ENCODE results near the gene SPAG5.

Gene SPAG5

DNA sequence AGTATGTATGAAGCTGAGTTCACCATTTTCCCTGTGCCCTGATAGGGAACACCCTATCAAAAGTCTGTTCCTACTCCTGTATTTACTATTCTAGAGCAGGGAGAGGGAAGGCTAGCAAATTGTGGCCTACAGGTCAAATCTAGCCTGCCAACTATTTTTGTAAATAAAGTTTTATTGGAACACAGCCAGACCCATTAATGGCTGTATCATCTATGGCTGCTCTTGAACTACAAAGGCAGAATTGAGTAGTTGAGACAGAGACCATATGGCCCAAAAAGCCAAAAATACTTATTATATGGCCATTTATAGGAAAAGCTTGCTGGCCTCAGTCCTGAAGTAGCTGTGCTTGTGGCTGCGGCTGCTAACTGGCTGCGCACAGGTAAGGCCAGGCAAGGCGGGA lies 17.9 kb downstream of the SPAG5 start:
- TF ChIP-seq GATA2 (IDR thresholded peaks at IDR 0.05; ENCODE audit: low read depth, low read length) (no peak), GATA3 (IDR thresholded peaks at IDR 0.05; ENCODE audit: low read depth, low read length) (no peak)

GRCh38 chr17:28579526-28579925 lies 19.3 kb downstream of the SPAG5 start:
- TF ChIP-seq GATA3 (IDR thresholded peaks at IDR 0.05; ENCODE audit: low read depth, low read length) (no peak), GATA2 (IDR thresholded peaks at IDR 0.05; ENCODE audit: low read depth, low read length) (no peak)

- TF ChIP-seq GATA2 (IDR thresholded peaks at IDR 0.05; ENCODE audit: low read depth, low read length) (no peak), GATA3 (IDR thresholded peaks at IDR 0.05; ENCODE audit: low read depth, low read length) (no peak)
Observed at GRCh38 chr17:28578246-28579195, 20.3 kb downstream of the SPAG5 start.

DNA sequence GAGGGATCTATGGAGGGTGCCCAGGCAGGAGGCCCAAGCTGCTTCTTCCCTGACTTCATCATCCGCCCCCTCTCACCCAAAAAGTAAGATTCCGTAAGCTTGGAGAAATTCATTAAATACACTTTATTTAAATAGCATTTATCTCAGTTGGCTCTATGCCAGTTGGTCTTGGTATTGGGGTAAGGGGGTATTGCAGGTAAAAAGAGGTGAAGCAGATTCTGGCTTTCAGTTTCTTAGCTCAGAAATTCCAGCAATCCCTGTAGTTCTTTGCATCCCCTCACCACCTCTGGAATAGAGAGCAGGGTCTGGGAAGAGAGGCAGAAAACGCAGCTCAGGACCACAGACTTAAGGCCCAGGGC lies 21.4 kb downstream of the SPAG5 start:
- no peak for TF ChIP-seq GATA3 (IDR thresholded peaks at IDR 0.05; ENCODE audit: low read depth, low read length)
- TF ChIP-seq GATA2 (IDR thresholded peaks at IDR 0.05; ENCODE audit: low read depth, low read length), result no peak

DNA sequence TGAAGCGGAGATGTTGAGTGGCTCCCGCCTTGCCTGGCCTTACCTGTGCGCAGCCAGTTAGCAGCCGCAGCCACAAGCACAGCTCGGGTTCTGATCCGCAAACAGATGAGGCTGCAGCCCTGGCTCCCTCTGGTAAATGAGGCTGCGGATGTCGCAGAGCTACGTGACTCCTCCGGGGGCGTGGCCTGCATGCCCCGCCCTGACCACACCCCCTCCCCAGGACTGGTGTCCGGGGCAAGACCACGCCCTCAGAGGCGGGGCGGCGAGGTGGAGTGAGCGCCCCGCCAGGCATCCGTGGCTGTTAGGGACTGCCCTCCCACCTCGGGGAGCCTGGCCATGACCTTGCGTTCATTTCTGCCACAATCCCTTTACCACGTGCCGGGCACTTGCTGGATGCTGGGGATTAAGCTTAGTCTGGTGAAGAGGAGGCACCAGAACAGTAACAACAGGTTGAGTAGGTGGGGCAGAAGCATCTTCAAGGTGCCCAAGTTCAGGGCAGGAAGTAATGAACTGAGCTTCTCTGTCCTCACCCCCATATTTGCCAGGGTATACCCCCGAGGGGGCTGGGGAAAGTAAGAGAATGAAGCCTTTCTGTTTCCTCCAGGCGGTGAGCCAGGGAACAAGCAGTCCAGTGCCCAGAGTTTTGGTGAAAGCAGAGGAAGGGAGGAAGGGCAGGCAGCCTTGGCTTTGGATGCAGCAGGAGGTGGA lies 21.9 kb downstream of the SPAG5 start, which contains the start of gene ALDOC:
Gene ALDOC (minus strand): TSS at position 138 of the 708 bp plus-strand sequence. CDS start 1,363 bp downstream, outside the sequence.
- TF ChIP-seq GATA3 (IDR thresholded peaks at IDR 0.05; ENCODE audit: low read depth, low read length) (no peak), GATA2 (IDR thresholded peaks at IDR 0.05; ENCODE audit: low read depth, low read length) (no peak)

DNA sequence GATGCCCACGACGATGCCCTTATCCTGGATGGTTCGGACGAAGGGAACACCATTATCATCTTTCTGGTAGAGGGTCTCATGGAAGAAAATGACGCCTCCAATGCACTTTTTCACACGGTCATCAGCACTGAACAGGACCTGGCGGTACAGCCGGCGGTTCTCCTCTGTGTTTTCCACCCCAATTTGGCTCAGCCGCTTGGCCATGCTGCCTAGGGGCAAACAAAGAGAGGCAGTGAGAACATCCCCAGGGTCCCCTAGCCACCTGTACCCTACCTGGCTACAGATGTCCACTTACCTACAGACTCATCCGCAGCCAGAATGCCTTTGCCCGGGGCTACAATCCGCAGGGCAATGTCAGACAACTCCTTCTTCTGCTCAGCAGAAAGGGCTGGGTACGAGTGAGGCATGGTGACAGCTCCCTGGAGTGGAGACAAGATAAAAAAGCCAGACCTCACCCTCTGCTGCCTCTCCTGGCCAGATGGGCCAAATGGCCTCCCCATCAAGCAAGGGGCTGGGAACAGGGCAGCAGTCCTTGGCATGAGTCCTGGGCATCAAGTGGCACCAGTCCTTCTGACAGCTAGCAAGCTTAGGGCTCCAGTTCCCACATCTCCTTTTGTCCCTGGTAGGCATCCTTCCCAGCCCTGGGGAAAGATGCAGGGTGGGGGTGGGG lies 23.6 kb downstream of the SPAG5 start:
- TF ChIP-seq GATA2 (IDR thresholded peaks at IDR 0.05; ENCODE audit: low read depth, low read length) (peak; percentile 68), GATA3 (IDR thresholded peaks at IDR 0.05; ENCODE audit: low read depth, low read length) (no peak)

GRCh38 chr17:28574526-28574925 lies 24.3 kb downstream of the SPAG5 start:
- TF ChIP-seq GATA3 (IDR thresholded peaks at IDR 0.05; ENCODE audit: low read depth, low read length) (no peak), GATA2 (IDR thresholded peaks at IDR 0.05; ENCODE audit: low read depth, low read length) (no peak)

DNA sequence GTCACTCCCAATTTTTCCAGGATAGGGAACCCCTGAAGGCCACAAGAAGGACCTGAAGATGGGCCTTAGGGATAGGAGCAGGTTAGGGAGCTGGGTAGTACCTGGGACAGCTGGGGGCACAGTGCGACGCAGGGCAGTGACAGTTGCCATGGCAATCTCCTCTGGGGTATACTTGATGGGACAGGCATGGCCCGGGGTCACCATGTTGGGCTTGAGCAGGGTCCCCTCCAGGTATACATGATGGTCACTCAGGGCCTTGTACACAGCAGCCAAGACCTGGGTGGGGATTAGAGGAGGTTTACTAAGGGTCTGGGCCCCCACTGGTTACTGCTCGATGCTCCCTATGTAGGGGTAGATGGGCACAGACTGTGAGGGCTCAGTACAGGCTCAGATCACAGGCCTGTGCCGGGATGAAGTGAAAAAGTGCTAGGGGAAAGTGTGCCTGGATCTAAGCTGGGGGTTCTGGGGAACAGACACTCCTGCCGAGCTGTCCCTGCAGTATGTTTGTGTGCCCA lies 24.8 kb downstream of the SPAG5 start:
- TF ChIP-seq GATA3 (IDR thresholded peaks at IDR 0.05; ENCODE audit: low read depth, low read length) (no peak), GATA2 (IDR thresholded peaks at IDR 0.05; ENCODE audit: low read depth, low read length) (no peak)

DNA sequence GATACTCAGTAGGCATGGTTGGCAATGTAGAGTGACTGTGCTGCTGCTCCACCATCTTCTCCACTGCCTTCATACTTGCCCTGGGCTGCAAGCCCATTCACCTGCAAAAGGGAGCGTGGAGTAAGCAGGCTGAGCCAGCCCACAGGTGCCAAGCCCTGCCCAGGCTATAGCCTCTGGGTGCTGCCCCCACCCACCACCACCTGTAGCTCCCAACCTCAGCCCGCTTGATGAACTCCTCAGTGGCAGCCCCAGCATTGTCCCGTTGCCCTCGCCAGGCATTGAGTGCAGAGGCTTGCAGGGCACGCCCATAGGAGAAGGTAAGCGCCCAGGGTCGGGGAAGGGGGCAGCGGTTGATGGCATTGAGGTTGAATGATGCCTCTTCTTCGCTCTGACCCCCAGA lies 25.3 kb downstream of the SPAG5 start:
- TF ChIP-seq GATA2 (IDR thresholded peaks at IDR 0.05; ENCODE audit: low read depth, low read length) (no peak), GATA3 (IDR thresholded peaks at IDR 0.05; ENCODE audit: low read depth, low read length) (no peak)

DNA sequence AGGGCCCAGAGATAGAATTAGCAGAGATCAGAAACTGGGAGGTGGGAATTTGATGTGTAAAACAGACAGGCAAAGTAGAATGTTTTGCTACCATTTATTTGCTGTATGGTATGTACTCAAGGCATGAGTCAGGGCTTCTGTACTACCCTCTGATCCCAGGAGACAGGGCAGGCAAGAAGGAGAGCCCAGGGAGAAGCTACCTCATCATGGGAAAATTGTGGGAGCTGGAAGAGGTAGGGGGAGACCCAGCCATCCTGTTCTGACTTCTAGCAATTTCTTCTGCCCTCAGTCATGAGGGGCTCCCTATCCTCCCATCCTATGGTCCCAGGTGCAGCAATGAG lies 25.8 kb downstream of the SPAG5 start:
- TF ChIP-seq GATA3 (IDR thresholded peaks at IDR 0.05; ENCODE audit: low read depth, low read length), result no peak
- no peak for TF ChIP-seq GATA2 (IDR thresholded peaks at IDR 0.05; ENCODE audit: low read depth, low read length)

DNA sequence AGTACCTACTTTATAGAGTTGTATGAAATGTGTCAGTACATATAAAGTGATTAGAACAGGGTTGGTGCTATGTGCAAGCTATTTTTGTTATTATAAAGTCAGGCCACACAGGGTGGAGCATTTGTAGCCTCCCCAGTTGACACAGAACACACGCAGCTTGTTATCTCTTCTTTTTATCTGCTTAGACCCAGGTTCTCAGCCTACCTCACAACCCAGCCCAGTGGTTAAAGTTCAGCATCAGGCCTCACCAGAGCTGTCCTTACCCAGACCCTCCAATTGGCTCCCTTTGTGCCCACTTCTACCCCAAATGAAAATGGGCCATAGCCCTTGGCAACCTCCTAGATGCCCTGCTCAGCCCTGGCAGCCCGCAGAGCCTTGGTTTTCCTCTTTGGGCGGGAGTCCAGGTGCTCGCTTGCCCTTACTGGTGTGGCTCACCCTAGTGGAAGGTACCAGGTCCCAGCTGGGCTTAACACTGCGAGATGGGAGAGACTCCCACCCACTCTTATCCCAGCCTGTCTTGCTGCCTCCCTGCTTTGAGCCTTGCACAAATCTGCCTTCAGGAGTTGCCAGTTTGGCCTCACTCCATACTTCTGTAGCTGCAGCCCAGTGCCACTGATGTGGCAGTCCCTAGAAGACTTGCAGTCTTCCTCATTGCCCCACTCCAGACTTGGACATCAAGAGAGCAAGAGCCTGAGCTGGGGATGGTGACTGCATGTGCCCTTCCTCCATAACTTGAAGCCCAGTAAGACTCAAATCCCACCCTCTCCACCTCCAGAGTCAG lies 26.4 kb downstream of the SPAG5 start:
- TF ChIP-seq GATA2 (IDR thresholded peaks at IDR 0.05; ENCODE audit: low read depth, low read length) (no peak), GATA3 (IDR thresholded peaks at IDR 0.05; ENCODE audit: low read depth, low read length) (no peak)

DNA sequence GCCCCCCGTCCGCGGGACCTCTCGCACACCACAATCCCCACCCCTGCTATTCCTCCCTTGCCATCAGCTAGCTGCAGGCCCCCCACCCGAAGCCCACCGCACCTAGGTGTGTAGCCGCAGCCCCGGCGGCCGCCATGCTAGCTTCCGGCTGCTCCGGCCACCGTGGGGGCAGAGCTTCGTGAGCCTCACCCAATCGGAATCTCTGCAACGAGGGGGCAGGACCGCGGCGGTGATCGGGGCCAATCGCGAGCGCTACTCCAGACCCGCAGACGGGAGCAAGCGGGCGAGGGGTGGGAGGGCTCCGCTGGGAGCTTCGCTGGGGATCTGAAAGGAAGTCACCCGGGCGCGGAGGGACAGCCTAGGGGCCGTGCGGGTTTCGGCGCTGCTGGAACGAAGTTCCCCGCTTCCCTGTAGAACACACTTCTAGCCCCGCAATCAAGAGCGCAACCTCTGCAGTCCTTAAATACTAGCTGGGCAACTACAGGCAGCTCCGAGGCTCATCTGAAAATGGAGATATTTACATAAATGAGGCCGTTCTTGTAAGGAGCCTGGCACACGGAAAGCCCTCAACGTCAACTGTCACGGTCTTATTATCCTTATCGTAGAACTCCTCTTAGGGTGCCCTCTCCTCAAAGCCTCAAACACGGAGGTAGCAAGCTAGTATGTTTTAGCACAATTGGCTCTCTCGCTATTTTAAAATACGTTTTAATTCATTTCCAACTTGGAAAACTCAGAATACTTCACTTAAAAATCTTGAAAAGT lies 27.3 kb downstream of the SPAG5 start, which contains the start of gene PIGS:
Gene PIGS (minus strand): TSS at position 164 of the 762 bp plus-strand sequence. CDS start 28 bp downstream, at position 136.
- no peak for TF ChIP-seq GATA3 (IDR thresholded peaks at IDR 0.05; ENCODE audit: low read depth, low read length)
- no peak for TF ChIP-seq GATA2 (IDR thresholded peaks at IDR 0.05; ENCODE audit: low read depth, low read length)
